ENCODE results near the gene NEGR1.

- TF ChIP-seq POLR2A (IDR thresholded peaks at IDR 0.05) (no peak), CTCF (IDR thresholded peaks at IDR 0.05) (no peak)
These were observed 759.6 kb downstream of the NEGR1 start for GRCh38 chr1:71522721-71523120.

All from Peyer's patch (tissue), 4 donors.